Activated CD4-positive, alpha-beta memory T cell treated with anti-CD3 and anti-CD28 coated beads for 36 hours (primary cell): ENCODE measurements around the gene LSG1. TPM values are rescaled to one million over a fixed set of nuclear protein-coding genes. Genes with fewer than 3 reads are reported as not detected.
A peak's percentile ranks its signal among the peaks of the same experiment; 100 is the strongest.

Experiments used
- CTCF ChIA-PET: fragments of 350-600 bp; sonication (Branson Sonifier 250); formaldehyde crosslinking; loops from one replicate; lab custom pipeline; 2021; ENCODE audit warnings: antibody characterized with exemption, inconsistent platforms; lab: Charles Lee
- POLR2A ChIA-PET: fragments of 350-600 bp; sonication (Branson Sonifier 250); formaldehyde crosslinking; loops from one replicate; lab custom pipeline; 2021; ENCODE audit warnings: antibody characterized with exemption; lab: Charles Lee
- DNase-seq: peaks from one replicate; pipeline ENCODE4 v3.0.0-alpha.2; 2020
- H3K27ac Mint-ChIP-seq: one replicate; pipeline ENCODE4 v1.8.0; 2021; ENCODE audit warnings: mixed read lengths
- H3K27me3 Mint-ChIP-seq: one replicate; pipeline ENCODE4 v1.8.0; 2021; ENCODE audit warnings: mixed read lengths
- H3K36me3 Mint-ChIP-seq: one replicate; pipeline ENCODE4 v1.8.0; 2021; ENCODE audit warnings: mixed read lengths
- H3K4me1 Mint-ChIP-seq: one replicate; pipeline ENCODE4 v1.8.0; 2021; ENCODE audit warnings: low read depth, mixed read lengths
- H3K4me3 Mint-ChIP-seq: one replicate; pipeline ENCODE4 v1.8.0; 2021; ENCODE audit warnings: mild to moderate bottlenecking, mixed read lengths
- H3K9me3 Mint-ChIP-seq: one replicate; pipeline ENCODE4 v1.8.0; 2021; ENCODE audit warnings: mixed read lengths
- intact Hi-C: fragments of 100-400 bp; cut with micrococcal nuclease; formaldehyde crosslinking; loops from one replicate; pipeline ENCODE4 v1.15.1; 2023
- total RNA-seq, 2 experiments: library from RNA; stranded (reverse); gene quantifications; one replicate each; pipeline ENCODE4 v1.2.3, GENCODE V29; 2021

The LSG1 gene
- total RNA-seq, 2 experiments from 2014 or later = 34.6 to 35.3 TPM

DNA sequence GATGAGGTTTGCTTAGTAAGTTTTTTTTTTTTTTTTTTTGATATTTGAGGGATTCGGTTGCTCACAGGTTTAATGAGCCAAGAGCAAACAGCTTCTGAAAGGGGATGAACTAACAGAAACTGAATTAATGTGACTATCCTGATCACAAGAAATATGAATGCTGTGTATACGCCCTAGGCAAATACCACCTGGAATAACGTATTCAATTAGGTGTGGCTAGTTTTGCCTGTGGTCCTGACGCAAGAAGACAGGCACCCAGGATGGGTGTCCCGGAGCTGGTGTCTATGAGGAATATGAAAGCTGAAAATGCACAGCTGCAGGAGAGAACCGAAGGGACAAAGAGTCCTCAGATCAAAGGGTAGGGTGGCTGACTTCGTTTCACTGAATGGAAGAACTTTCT, 14.6 kb downstream of the LSG1 start:
- no peak for DNase-seq
- no peak overlapping the region for H3K27ac Mint-ChIP-seq
- CTCF ChIA-PET = interaction anchor here (1.3 to 7.1 kb wide), 2 partner anchors 10 to 14 kb away, joined by 3 to 49 read pairs; partner anchors contain the start of gene LSG1
- H3K36me3 Mint-ChIP-seq = peaks cover 58% of the 10 kb centered on the region
- H3K9me3 Mint-ChIP-seq = no peaks in the 10 kb centered on the region
- peaks cover 32% of the 10 kb centered on the region for H3K4me1 Mint-ChIP-seq
- H3K27me3 Mint-ChIP-seq = no peaks in the 10 kb centered on the region
- POLR2A ChIA-PET = no interaction called here
- H3K4me3 Mint-ChIP-seq = no peak overlapping the region
- intact Hi-C loops = no loop called here

DNA sequence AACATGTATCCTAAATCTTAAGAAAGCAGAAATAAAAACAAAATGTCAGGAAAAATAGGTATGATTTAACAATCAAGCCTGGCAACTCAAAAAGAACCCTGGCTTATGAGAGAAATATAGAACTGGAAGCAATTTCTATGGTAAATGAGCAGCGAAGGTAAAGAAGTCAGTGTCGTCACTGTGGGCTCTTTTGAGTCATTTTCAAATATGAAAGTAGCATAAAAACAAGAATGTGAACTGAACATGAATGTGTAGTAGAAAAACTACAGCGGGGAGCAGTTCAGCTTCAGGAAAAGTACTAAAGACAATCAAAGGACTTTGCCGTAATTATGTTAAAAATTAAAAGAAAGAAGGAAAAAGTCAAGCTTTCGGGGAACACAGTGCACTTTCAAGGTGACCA, 17.5 kb downstream of the LSG1 start:
- no peak for DNase-seq
- peaks cover 21% of the 10 kb centered on the region for H3K4me1 Mint-ChIP-seq
- POLR2A ChIA-PET = interaction anchor here (1.3 kb wide), 1 partner anchor 18 kb away, joined by 3 read pairs; no protein-coding TSS in a partner anchor
- CTCF ChIA-PET = interaction anchor here (0.6 kb wide), 1 partner anchor 17 kb away, joined by 3 read pairs; the partner anchor contains the start of gene LSG1
- H3K9me3 Mint-ChIP-seq = no peaks in the 10 kb centered on the region
- intact Hi-C loops = loop anchor here (1.0 to 2.0 kb wide), 3 partner anchors 9 to 70 kb away; no protein-coding TSS in a partner anchor
- H3K27ac Mint-ChIP-seq = peak overlapping the region; percentile 83
- peaks cover 66% of the 10 kb centered on the region for H3K36me3 Mint-ChIP-seq
- no peaks in the 10 kb centered on the region for H3K27me3 Mint-ChIP-seq
- peak overlapping the region; percentile 11 for H3K4me3 Mint-ChIP-seq

DNA sequence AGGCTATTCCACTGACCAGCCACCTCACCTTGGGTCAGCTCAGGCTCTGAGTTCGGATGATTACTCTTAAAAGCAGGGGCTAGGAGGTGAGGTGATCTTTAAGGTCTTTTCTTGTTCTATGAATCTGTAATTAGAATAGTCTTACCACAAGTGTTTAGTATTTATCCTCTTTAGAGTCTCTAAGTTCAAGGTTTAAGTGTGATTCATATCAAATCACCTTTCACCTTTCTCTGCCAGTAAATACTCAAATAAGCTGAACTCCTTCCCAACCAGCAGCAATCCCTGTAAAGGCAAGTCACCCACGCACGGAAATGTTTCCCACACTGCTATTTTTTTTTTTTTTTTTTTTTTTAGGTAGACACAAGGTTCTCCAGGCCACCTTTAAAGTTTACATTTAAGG, 24.2 kb downstream of the LSG1 start:
- H3K27me3 Mint-ChIP-seq = no peaks in the 10 kb centered on the region
- peak overlapping the region; percentile 49 for H3K27ac Mint-ChIP-seq
- H3K9me3 Mint-ChIP-seq = no peaks in the 10 kb centered on the region
- peaks cover 11% of the 10 kb centered on the region for H3K4me1 Mint-ChIP-seq
- no peak for DNase-seq
- intact Hi-C loops = no loop called here
- H3K36me3 Mint-ChIP-seq = peaks cover 67% of the 10 kb centered on the region
- ChIA-PET POLR2A (no interaction called here), CTCF (no interaction called here)
- no peak overlapping the region for H3K4me3 Mint-ChIP-seq

DNA sequence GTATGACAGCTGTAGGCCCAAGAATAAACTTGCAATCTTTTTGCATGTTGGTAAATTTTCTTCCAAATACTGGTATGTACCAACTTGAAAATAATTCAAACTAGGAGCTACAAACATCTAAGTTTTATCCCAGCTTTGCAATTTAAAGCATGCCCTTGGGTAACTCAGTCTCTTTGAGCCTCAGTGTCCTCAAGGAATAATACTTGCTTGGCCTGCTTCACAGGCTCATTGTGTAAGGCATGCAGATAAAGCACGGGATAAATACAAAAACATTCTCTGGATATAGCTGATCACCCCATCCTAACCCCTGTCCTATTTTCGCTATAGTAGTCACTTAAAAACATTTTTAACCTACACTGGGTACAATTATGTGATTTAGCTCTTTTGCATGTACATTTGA, 29.2 kb downstream of the LSG1 start:
- no peak for DNase-seq
- Mint-ChIP-seq H3K4me1 (peaks cover 14% of the 10 kb centered on the region), H3K4me3 (no peak overlapping the region), H3K27ac (no peak overlapping the region), H3K36me3 (peaks cover 50% of the 10 kb centered on the region), H3K9me3 (no peaks in the 10 kb centered on the region), H3K27me3 (no peaks in the 10 kb centered on the region)
- POLR2A ChIA-PET = interaction anchor here (0.5 kb wide), 1 partner anchor 226 kb away, joined by 3 read pairs; no protein-coding TSS in a partner anchor
- intact Hi-C loops = no loop called here
- CTCF ChIA-PET = interaction anchor here (0.6 to 2.4 kb wide), 6 partner anchors 10 to 464 kb away, joined by 3 to 14 read pairs (median 3); partner anchors contain the start of genes LSG1 and TMEM44

DNA sequence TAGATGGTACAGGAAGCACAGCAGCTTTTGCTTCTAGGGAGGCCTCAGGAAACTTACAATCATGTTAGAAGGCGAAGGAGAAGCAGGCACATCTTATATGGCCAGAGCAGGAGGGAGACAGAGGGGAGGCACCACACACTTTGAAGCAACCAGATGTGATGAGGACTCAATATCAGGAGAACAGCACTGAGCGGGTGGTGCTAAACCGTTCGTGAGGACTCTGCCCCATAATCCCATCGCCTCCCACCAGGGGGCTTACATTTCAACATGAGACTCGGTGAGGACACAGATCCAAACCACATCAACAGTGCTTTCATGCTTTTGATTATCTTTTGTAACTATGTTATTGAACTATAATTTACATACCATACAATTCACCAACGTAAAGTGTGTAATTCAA, 31.2 kb downstream of the LSG1 start:
- Mint-ChIP-seq H3K27me3 (no peaks in the 10 kb centered on the region), H3K36me3 (peaks cover 40% of the 10 kb centered on the region), H3K4me3 (no peak overlapping the region), H3K4me1 (peaks cover 7% of the 10 kb centered on the region), H3K27ac (no peak overlapping the region), H3K9me3 (no peaks in the 10 kb centered on the region)
- ChIA-PET POLR2A (no interaction called here), CTCF (interaction anchor here (1.1 to 1.4 kb wide), 2 partner anchors 12 to 29 kb away, joined by 3 read pairs; no protein-coding TSS in a partner anchor)
- intact Hi-C loops = no loop called here
- peak; percentile 37 for DNase-seq

DNA sequence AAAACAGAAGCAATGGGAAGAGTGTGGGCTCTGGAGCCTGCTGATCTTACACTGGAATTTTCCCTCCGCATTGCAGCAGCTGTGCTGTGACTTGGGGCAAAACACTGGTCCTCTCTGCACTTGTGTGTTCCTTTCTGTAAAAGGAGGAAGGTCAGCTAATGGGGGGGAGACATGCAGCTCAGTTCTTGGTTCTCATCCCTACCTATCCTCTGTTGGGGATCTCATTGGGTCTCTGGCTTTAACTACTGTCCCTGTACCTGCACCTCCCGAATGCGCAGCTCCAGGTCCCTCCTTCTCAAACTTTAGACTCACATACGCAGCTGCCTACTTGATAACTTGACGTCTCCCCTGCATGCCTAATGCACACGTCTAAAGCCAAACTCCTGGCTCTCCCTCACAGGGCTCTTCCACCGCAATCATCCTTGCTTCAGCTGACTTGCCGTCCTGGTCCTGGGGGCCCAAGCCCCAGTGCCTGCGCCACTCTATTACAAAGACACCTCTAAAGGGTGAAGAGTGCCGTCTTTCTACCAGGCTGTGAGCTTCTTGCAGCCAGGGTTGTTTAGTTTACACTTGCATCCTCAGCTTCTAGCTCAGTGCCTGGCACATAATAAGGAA, 32.9 kb downstream of the LSG1 start:
- peaks cover 28% of the 10 kb centered on the region for H3K36me3 Mint-ChIP-seq
- DNase-seq = no peak
- intact Hi-C loops = loop anchor here (10.0 kb wide), 1 partner anchor 304 kb away; no protein-coding TSS in a partner anchor
- peaks cover 4% of the 10 kb centered on the region for H3K4me1 Mint-ChIP-seq
- H3K27me3 Mint-ChIP-seq = no peaks in the 10 kb centered on the region
- POLR2A ChIA-PET = interaction anchor here (1.4 kb wide), 1 partner anchor 12 kb away, joined by 4 read pairs; no protein-coding TSS in a partner anchor
- H3K4me3 Mint-ChIP-seq = no peak overlapping the region
- H3K27ac Mint-ChIP-seq = no peak overlapping the region
- CTCF ChIA-PET = interaction anchor here (0.6 to 1.5 kb wide), 6 partner anchors 13 to 912 kb away, joined by 3 to 5 read pairs (median 3); partner anchors contain the start of gene XXYLT1
- H3K9me3 Mint-ChIP-seq = no peaks in the 10 kb centered on the region

DNA sequence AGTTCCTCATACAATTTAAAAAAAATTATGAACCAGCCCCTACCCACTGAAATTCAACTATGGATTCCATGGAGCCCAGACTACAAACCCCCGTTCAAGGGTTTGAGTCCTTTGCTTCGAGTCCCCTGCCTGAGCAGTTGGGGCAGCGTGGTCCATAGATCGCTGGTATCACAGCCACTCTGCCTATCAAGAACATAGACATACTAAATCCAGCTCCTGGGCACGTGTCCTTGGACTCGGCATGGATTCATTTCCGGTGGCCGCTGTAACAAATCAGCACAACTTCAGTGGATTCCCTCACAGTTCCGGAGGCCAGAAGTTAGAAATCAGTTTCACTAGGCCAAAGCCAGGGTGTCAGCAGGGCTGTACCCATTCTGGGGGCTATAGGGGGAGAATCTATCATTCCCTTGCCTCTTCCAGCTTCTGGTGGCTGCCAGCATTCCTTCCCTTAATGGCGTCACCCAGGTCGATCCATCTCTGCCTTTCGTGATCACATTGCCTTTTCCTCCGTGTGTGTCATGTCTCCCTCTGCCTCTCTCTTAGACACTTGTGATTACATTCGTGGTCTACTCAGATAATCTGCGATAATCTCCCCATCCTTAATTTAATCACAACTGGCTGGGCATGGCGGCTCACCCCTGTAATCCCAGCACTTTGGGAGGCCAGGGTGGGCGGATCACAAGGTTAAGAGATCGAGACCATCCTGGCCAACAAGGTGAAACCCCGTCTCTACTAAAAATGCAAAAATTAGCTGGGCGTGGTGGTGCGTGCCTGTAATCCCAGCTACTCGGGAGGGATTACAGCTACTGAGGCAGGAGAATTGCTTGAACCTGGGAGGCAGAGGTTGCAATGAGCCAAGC, 34.2 kb downstream of the LSG1 start:
- CTCF ChIA-PET = interaction anchor here (0.9 to 1.3 kb wide), 2 partner anchors 33 to 35 kb away, joined by 3 read pairs; partner anchors contain the start of gene LSG1
- no peak for DNase-seq
- H3K27ac Mint-ChIP-seq = no peak overlapping the region
- H3K27me3 Mint-ChIP-seq = no peaks in the 10 kb centered on the region
- H3K9me3 Mint-ChIP-seq = no peaks in the 10 kb centered on the region
- POLR2A ChIA-PET = interaction anchor here (1.4 kb wide), 1 partner anchor 13 kb away, joined by 4 read pairs; no protein-coding TSS in a partner anchor
- peaks cover 18% of the 10 kb centered on the region for H3K36me3 Mint-ChIP-seq
- H3K4me3 Mint-ChIP-seq = no peak overlapping the region
- H3K4me1 Mint-ChIP-seq = peaks cover 9% of the 10 kb centered on the region
- intact Hi-C loops = loop anchor here (1.0 to 10.0 kb wide), 2 partner anchors 8 to 303 kb away; no protein-coding TSS in a partner anchor

DNA sequence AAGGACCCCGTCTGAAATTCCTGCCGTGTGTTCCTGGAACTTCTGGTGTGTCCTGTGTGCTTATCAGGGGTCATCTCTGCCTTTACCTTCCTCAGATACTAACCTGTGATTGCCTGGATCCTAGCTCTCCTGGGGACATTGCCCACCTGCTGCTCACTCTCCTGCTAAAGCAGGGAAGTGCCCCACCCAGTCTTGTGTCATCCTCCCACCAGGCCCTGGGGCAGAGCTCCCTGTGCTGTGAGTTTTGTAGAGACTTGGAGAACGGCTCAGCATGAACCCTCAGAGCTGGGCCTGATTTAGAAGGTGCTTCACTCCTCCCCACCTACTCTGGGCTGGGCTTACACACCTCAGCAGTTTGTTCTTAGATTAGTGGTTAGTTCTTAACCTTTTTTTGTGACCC, 34.9 kb downstream of the LSG1 start:
- intact Hi-C loops = loop anchor here (1.0 to 10.0 kb wide), 2 partner anchors 8 to 302 kb away; no protein-coding TSS in a partner anchor
- ChIA-PET POLR2A (no interaction called here), CTCF (interaction anchor here (0.9 kb wide), 1 partner anchor 35 kb away, joined by 3 read pairs; the partner anchor contains the start of gene LSG1)
- Mint-ChIP-seq H3K27me3 (no peaks in the 10 kb centered on the region), H3K36me3 (peaks cover 14% of the 10 kb centered on the region), H3K4me1 (peaks cover 9% of the 10 kb centered on the region), H3K27ac (no peak overlapping the region), H3K9me3 (no peaks in the 10 kb centered on the region), H3K4me3 (no peak overlapping the region)
- DNase-seq = no peak

DNA sequence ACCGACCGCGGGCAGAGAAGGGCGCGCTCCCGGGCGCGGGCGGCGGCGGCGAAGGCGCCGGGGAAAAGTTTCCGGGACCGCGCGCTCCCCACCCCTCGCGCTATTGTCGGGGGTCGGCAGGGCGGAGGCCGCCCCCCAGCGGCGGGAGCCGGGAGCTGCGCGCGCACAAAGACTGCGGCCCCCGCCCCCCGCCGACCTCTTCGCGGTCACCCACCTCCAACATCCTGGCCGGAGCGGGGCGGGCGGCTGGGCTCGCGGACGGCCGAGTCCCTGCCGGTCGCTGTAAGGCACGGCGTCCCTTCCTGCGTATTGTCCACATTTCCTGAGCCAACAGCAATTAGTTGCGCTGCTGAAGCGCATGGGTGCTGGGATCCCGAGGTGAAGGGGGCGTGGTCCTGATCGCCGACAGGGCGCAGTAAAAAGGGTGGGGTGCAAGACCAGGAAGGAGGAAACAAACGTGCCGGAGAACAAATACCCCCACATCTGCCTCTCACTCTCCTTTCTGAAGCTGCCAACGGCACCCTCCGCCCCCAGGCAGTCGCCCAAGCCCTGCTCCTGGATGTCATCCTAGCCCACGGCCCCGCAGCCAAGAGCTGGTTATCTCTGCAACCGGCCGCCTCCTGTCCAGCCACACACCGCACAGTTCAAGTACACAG, 38.5 kb downstream of the LSG1 start, which contains the start of gene TMEM44:
TMEM44 (minus strand) TSS at position 71 of the 656 bp plus-strand sequence. CDS start 204 bp downstream, outside the sequence.
- peak; percentile 69 for DNase-seq
- H3K27me3 Mint-ChIP-seq = no peaks in the 10 kb centered on the region
- no peaks in the 10 kb centered on the region for H3K36me3 Mint-ChIP-seq
- peaks cover 5% of the 10 kb centered on the region for H3K4me1 Mint-ChIP-seq
- intact Hi-C loops = loop anchor here (1.0 to 10.0 kb wide), 3 partner anchors 41 to 299 kb away; no protein-coding TSS in a partner anchor
- H3K27ac Mint-ChIP-seq = no peak within 1 kb of the TSS
- CTCF ChIA-PET = interaction anchor here (0.6 to 2.6 kb wide), 13 partner anchors 9 to 248 kb away, joined by 3 to 15 read pairs (median 4); partner anchors contain the start of gene LSG1
- POLR2A ChIA-PET = no interaction called here
- no peaks in the 10 kb centered on the region for H3K9me3 Mint-ChIP-seq
- peak within 1 kb of the TSS; percentile 82 for H3K4me3 Mint-ChIP-seq

DNA sequence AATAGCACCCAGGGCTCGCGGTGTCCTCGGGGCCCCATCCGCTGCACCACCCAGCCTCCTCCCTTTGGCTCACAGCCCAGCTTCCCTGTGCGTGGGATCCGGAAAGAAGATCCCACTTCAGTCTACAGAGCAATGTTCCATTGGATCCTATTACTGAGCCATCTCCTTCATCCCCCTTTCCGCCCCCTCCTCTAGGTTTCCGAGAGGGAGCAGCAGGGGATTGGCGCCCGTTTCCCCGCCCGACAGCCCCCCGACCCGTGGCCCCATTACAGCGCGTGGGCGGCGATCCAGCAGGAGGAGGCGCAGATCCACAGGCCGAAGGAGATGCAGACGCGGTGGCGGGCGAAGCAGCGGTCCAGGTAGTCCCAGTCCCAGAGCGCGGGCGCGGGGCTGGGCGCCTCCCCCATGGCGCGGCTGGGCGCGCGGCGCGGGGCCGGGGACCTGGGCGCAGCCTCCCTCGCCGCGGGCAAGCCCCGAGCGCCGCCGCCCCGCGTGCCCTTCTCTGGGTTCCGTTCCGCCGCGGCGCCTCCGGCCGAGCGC, 39.1 kb downstream of the LSG1 start:
- Mint-ChIP-seq H3K27me3 (no peaks in the 10 kb centered on the region), H3K36me3 (no peaks in the 10 kb centered on the region), H3K9me3 (no peaks in the 10 kb centered on the region), H3K4me1 (peaks cover 5% of the 10 kb centered on the region), H3K4me3 (peak overlapping the region; percentile 82), H3K27ac (no peak overlapping the region)
- DNase-seq = peak; percentile 20
- intact Hi-C loops = loop anchor here (1.0 to 10.0 kb wide), 3 partner anchors 42 to 298 kb away; no protein-coding TSS in a partner anchor
- CTCF ChIA-PET = interaction anchor here (0.8 to 2.6 kb wide), 8 partner anchors 9 to 161 kb away, joined by 3 to 15 read pairs (median 5); partner anchors contain the start of gene LSG1
- POLR2A ChIA-PET = interaction anchor here (0.7 kb wide), 1 partner anchor 55 kb away, joined by 3 read pairs; no protein-coding TSS in a partner anchor
